GM12865 (cell line): ENCODE results near the gene PRUNE2.

Experiments used
- DNase-seq: peaks from one replicate; pipeline ENCODE4 v3.0.0; 2010; ENCODE audit warnings: low read depth
- H3K4me3 ChIP-seq: 2 replicates; pipeline ENCODE4 v1.5.1; 2011; ENCODE audit warnings: mild to moderate bottlenecking, low read depth, low read length, control low read depth
- CTCF ChIP-seq: IDR thresholded peaks from 2 replicates; pipeline ENCODE4 v1.5.1; 2011; ENCODE audit warnings: low read length, control low read depth, low read depth, inconsistent platforms; ENCODE audit not compliant: insufficient read depth; ENCODE audit errors: missing control alignments

Gene PRUNE2

GRCh38 chr9:76624391-76625048 lies 281.4 kb downstream of the PRUNE2 start:
- DNase-seq: peak; percentile 71
- H3K4me3 ChIP-seq: no peak overlapping the region
- no peak for TF ChIP-seq CTCF

GRCh38 chr9:76620996-76621395 lies 284.9 kb downstream of the PRUNE2 start:
- DNase-seq: no peak
- no peak for TF ChIP-seq CTCF
- H3K4me3 ChIP-seq: no peak overlapping the region

- DNase-seq: no peak
- no peak overlapping the region for H3K4me3 ChIP-seq
- no peak for TF ChIP-seq CTCF
These were observed 285.3 kb downstream of the PRUNE2 start for GRCh38 chr9:76620581-76620980.

- no peak overlapping the region for H3K4me3 ChIP-seq
- DNase-seq: no peak
- no peak for TF ChIP-seq CTCF
These were observed 286.3 kb downstream of the PRUNE2 start for GRCh38 chr9:76619640-76620039.

DNA sequence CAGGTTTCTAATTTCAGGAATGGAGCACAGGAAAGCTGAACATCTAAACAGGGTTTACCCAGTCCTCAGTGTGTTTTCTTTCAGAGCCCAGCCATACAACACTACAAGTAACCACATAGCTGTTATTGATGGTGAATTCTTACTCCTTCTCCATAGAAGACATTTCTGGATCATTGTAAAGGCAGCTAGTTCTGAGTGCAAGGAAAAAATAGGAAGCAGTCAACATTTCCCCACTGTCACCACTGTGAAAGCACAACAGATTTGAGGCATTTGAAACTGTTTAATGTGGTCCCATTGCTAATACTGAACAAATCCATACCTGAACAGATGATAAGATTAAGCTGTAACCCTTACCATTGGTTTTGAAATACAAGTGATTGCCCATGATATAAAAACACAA lies 286.7 kb downstream of the PRUNE2 start:
- H3K4me3 ChIP-seq: no peak overlapping the region
- no peak for DNase-seq
- TF ChIP-seq CTCF: no peak

DNA sequence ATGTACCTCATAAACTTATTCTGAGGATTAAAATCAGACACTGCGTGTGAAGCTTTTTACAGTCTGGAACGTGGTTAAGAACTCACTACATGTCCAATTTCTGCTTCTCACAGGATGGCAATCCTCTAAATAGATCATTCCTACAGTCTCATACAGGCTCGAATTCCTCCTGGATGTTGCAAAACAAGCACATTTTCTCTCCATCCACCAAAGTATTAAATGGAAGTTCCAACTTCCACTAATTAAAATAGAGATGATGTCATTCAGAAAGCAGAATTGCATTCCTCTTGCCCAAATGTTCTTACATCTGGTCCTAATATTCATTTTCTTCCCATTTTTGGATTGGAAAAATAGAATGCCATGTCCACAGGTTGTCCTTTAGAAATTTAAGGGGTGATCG lies 287.2 kb downstream of the PRUNE2 start:
- no peak for TF ChIP-seq CTCF
- no peak overlapping the region for H3K4me3 ChIP-seq
- no peak for DNase-seq

- no peak for DNase-seq
- no peak overlapping the region for H3K4me3 ChIP-seq
- no peak for TF ChIP-seq CTCF
These were observed 288.3 kb downstream of the PRUNE2 start for GRCh38 chr9:76617497-76618175.
